Lower leg skin (tissue), 3 donors: ENCODE measurements around the gene RBX1.

Experiments used
- POLR2A ChIP-seq, 2 donors: fragments of 450-650 bp; IDR thresholded peaks; one replicate each; pipeline ENCODE4 v1.6.1; 2016 to 2017; ENCODE audit warnings: antibody characterized with exemption in 2 of 2, mild to moderate bottlenecking in 1 of 2, moderate library complexity in 1 of 2
- TF ChIP-seq, protein P1 (sequence below), 3 donors: fragments of 450-650 bp; IDR thresholded peaks; one replicate each; pipeline ENCODE4 v1.5.1; 2016; ENCODE audit warnings: antibody characterized with exemption in 3 of 3, mild to moderate bottlenecking in 3 of 3, moderate library complexity in 2 of 3

DNA sequence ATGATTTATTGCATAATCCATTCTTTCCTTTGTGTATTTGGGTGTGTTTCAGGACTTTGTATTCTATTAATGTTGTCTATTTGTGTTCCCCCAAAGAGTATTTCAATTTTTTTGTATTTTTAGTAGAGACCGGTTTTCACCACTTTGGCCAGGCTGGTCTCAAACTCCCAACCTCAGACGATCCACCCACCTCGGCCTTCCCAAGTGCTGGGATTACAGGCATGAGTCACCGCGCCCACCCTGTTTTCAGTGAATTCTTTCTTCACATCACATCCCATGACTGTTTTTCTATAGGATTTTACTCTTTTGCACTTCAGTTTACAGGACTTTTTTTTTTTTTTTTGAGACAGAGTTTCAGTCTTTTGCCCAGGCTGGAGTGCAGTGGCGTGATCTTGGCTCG, 46.3 kb downstream of the RBX1 start:
- TF ChIP-seq, protein P1, sequence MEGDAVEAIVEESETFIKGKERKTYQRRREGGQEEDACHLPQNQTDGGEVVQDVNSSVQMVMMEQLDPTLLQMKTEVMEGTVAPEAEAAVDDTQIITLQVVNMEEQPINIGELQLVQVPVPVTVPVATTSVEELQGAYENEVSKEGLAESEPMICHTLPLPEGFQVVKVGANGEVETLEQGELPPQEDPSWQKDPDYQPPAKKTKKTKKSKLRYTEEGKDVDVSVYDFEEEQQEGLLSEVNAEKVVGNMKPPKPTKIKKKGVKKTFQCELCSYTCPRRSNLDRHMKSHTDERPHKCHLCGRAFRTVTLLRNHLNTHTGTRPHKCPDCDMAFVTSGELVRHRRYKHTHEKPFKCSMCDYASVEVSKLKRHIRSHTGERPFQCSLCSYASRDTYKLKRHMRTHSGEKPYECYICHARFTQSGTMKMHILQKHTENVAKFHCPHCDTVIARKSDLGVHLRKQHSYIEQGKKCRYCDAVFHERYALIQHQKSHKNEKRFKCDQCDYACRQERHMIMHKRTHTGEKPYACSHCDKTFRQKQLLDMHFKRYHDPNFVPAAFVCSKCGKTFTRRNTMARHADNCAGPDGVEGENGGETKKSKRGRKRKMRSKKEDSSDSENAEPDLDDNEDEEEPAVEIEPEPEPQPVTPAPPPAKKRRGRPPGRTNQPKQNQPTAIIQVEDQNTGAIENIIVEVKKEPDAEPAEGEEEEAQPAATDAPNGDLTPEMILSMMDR (IDR thresholded peaks at IDR 0.05): no peak
- TF ChIP-seq POLR2A (IDR thresholded peaks at IDR 0.05): no peak
